Activated naive CD4-positive, alpha-beta T cell treated with anti-CD3 and anti-CD28 coated beads, Interleukin-2, amount 50 U/mL, for 16 hours (primary cell): Measurements from ENCODE around the gene ADGRD1.

ENCODE experiments used
- DNase-seq: peaks from one replicate; pipeline ENCODE4 v3.0.0-alpha.2; 2020

ADGRD1 gene

GRCh38 chr12:131188131-131189050, 234.7 kb downstream of the ADGRD1 start:
- DNase-seq, result no peak

GRCh38 chr12:131189781-131190180, 236.1 kb downstream of the ADGRD1 start:
- no peak for DNase-seq

- no peak for DNase-seq
Measured at GRCh38 chr12:131190965-131191364, 237.3 kb downstream of the ADGRD1 start.
